SK-N-MC (cell line): Measurements from ENCODE around the gene LGMN.

Experiments
- EZH2 ChIP-seq: fragments of 200-600 bp; sonication (generic); IDR thresholded peaks from one replicate; pipeline ENCODE4 v1.6.1; 2017; ENCODE audit warnings: antibody characterized with exemption
- POLR2AphosphoS5 ChIP-seq: IDR thresholded peaks from 2 replicates; pipeline ENCODE4 v1.6.1; 2012; ENCODE audit warnings: mild to moderate bottlenecking, low read depth, low read length, borderline replicate concordance

DNA sequence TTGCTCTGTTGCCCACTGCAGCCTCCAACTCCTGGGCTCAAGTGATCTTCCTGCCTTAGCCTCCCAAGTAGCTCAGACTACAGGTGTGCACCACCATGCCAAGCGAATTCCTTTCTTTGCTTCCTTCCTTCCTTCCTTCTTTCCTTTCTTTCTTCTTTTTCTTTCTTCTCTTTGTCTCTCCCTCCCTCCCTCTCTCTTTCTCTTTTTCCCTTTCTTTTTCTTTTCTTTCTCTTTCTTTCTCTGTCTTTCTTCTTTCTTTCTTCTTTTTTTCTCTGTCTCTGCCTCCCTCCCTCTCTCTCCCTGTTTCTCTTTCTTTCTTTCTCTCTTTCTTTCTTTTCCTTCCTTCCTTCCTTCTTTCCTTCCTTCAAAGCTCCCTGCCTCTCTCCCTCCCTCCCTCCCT lies 52.9 kb downstream of the LGMN start:
- no peak for TF ChIP-seq POLR2AphosphoS5
- no peak for TF ChIP-seq EZH2
